HG02610 (cell line): ENCODE measurements around the gene SMAD6.

Experiments used
- ATAC-seq: cut with Tn5 transposase; IDR thresholded peaks from one replicate; pipeline ENCODE4 v1.9.1; 2021; ENCODE audit warnings: mild to moderate bottlenecking, moderate library complexity; ENCODE audit not compliant: unreplicated experiment

The SMAD6 gene

DNA sequence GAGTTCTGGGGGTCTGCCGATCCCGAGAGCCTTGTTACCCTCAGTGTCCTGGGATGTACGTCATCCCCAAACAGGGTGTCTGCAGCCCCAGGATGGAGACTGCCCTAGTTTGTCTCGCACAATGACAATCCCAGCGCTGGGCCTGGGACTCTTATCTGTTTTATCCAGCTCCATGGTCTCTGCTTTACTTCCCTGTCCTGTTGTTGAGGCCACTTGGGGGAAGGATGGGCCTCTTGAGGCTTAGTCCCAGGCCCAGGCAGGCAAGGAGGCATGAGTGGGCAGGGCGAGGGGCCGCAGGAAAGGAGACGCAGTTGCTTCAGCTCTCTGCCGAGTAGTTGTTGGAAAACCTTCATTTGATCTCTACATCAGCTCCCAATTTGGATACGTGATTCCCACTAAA, 17.4 kb downstream of the SMAD6 start:
- no peak for ATAC-seq

- no peak for ATAC-seq
Measured at GRCh38 chr15:66720206-66721010, 18.4 kb downstream of the SMAD6 start.

GRCh38 chr15:66721020-66721419, 19.0 kb downstream of the SMAD6 start:
- no peak for ATAC-seq

DNA sequence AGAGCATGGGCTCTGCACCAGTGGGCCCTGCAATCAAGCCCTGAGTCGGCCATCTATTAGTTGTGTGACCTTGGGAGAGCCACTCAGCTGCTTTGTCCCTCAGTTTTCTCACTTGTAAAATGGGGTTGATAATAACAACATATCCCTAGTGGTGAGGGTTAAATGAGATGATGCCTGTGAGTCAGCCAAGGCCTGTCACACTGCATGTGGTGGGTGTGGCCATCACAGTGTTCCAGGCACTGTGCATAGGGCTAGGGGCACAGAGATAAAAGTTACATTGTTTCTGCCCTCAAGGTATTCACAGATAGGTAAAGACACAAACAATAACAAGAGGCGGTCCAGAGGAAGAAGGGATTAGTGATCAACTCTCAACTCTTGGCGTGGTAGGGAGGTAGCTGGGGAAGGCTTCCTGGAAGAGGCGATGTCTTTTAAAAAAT, 19.5 kb downstream of the SMAD6 start:
- ATAC-seq, result no peak

DNA sequence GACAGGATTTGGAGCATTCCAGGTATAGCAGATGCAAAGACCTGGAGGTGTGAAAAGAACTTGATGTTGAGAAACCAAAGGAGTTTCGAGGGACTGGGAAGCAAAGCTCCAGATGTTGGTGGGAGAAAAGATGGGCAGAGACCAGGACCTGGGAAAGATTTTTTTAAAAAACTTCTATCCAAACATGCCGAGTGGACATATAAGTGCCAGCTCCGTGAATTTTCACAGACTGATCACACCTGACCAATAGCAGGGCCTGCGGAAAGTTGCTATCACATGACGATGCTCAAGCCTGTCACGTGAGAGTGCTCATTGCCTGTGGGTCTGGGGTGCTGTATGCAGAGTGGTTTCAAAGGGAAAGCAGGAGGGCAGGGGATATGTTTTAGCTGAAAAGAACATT, 19.9 kb downstream of the SMAD6 start:
- ATAC-seq, result no peak

DNA sequence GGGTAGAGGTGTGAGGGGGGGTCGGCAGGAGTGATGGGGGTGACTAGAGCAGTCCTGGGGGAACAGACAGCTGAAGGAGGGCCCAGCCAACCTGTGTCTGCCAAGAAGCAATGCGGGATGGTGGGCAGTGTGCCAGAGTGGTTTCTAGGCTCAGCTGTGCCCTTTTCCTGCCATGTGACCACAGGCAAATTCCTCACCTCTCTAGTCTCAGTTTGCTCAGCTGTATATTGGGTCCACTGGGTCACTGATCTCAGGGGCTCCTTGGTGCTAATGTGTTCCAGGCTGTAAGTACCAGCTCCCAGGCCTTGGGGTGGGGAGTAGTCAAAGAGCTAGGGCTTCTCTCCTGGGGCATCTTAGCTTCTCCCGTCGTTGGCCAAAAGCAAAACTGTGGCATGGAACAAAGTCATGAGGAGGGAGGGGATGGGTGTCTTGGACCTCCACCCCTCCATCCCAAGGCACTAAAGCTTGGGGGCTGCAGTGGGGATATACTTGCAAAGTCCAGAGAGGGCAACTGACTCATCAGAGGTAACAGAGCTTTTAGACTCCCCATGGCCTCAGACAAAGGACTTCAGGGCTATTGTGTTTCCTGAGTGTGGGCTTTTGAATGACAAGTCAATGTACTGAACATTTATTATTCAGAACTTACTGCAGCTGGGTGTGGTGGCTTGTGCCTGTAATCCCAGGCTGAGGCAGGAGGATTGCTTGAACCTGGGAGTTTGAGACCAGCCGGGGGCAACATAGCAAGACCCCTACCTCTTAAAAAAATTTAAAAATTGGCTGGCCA, 20.9 kb downstream of the SMAD6 start:
- ATAC-seq, result no peak

DNA sequence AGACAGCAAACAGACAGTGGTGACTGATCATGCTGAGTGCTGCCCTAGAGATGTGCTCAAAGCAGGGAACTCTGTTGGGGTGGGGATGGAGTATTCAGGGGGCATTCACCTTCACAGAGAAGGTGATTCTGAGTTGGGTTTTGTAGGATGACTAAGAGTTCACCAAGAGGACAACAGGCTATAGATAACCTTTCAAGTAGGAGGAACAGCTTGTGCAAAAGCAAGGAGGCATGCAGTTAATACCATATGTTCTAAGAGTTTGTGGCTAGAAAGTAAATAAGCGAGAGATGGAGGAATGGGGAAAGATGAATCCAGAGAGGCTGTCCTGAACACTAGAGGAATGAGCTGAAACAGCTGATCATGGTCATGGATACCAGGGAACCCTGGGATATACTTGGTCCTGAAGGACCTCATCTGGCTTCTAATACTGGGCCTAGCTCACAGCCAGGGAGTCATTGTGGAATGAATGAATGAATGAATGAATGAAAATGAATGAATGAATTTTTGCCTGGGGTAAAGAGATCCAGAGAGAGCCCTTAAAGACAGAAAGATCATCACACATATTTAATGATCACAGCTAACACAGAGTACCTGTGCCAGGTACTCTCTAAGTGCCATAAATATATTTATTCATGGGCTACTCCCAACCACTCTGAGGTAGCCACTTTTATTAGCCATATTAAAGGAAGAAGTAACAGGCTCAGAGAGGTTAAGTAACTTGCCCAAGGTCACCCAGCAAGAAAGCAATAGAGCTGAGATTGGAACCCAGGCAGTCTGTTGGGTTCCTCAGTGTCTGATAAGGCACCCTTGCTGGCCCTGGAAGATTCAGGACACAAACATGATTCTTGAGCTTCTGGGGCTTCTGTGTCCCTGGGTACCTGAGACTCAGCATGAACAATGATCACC, 22.0 kb downstream of the SMAD6 start:
- ATAC-seq, result no peak

DNA sequence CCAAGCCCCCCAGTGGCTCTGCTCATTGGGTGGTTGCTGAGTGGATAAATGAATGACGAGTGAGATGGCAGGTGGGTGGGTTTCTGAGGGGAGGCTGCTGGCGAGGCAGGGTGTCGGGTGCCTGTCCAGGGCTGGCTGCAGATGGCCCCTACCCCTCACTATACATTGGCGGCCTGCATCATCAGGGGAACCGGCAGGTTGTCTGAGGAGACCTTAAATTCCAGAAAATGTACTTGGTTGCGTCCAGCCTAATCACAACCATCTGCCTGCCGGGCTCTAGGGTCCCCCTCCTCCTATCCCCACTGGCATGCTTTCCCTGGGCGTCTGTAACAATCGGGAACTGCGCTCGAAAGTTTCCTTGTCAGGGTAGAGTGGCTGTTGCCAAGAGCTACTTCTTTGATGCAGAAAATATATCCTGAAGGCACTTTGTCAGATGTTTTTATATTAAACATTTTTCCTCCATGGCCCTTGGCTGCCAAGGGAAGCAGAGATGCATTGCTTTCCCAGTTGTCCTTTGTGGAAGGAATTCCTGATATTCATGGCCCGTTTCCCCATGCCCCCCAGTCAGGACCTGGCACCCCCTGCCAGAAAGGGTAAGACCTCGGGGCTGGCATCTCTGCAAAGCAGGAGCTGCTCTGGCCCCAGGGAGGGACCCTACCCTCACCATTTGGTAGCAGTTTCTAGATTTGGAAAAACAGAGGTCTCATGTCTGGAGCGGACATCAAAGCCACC, 22.9 kb downstream of the SMAD6 start:
- ATAC-seq, result no peak

DNA sequence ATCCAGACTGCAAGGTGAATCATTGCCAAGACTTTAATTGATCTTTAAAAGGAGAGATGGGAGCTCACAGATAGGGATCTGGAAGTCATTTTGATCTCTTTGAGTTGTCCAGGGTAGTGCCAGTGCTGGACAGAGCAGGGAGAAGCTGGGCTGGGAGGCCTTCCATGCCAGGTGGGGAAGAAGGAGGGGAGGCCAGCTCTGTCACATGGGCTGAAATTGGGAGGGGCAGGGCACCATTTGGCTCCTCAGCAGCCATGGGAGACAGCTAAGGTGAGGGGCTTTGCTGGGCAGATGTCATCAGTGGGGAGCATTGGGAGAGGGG, 23.4 kb downstream of the SMAD6 start:
- no peak for ATAC-seq

DNA sequence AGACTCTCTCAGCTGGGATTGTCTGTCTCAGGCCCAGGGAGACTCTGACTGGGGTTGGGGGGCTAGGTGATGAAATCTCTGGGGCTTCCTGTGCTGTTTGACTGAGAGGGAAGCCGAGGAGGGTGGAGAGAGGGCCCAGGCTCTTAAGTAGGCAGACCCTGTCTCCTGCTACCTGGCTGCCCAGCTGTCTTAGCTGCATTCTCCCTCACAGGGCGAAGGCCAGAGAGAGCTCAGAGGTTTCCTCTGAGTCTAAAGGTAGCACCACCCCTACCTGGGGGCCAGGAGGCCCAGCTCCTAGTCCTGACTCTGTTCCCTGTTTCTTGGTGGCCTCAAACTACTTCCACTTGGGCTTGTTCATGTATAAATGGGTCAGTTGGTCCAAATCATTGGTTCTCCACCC, 24.4 kb downstream of the SMAD6 start:
- no peak for ATAC-seq

GRCh38 chr15:66729331-66729951, 27.4 kb downstream of the SMAD6 start:
- no peak for ATAC-seq

- ATAC-seq, result no peak
Measured at GRCh38 chr15:66730168-66731021, 28.4 kb downstream of the SMAD6 start.

DNA sequence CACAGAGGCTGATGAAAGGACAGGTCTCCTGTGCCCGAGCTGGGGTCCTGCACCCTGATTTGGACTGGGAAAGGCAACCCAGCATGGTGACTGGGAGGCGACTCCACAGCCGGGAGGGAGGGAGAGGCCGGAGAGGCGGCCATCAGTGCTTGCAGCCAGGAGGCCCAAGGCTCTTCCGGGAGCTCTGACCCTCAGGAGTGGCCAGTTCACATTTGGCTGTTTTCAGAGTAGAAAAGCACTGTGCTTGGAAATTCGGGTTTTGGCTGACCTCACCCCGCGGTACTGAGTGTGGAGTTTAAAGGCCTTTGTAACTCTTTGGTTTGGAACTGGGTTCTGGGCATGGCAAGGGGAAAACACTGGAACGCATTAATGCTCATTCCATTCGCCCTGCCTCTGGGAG, 31.9 kb downstream of the SMAD6 start:
- no peak for ATAC-seq

GRCh38 chr15:66734961-66735908, 33.2 kb downstream of the SMAD6 start:
- no peak for ATAC-seq

DNA sequence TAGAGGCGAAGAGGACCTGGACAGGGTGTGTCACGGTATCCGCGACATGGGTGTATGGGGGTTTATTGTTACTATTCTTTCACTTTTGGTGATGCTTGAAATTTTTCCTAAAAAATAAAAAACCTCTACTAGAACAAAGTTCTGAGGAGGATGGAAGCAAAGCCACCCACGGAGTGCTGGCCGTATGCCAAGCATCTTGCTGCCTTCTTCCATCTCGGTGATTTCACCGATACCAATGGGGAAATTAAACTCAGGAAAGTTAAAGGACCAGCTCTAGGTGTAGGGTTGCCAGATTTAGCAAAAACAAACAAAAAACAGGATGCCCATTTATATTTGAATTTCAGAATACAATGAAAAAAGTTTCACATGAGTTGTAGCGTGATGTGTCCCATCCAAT, 33.9 kb downstream of the SMAD6 start:
- ATAC-seq, result no peak

DNA sequence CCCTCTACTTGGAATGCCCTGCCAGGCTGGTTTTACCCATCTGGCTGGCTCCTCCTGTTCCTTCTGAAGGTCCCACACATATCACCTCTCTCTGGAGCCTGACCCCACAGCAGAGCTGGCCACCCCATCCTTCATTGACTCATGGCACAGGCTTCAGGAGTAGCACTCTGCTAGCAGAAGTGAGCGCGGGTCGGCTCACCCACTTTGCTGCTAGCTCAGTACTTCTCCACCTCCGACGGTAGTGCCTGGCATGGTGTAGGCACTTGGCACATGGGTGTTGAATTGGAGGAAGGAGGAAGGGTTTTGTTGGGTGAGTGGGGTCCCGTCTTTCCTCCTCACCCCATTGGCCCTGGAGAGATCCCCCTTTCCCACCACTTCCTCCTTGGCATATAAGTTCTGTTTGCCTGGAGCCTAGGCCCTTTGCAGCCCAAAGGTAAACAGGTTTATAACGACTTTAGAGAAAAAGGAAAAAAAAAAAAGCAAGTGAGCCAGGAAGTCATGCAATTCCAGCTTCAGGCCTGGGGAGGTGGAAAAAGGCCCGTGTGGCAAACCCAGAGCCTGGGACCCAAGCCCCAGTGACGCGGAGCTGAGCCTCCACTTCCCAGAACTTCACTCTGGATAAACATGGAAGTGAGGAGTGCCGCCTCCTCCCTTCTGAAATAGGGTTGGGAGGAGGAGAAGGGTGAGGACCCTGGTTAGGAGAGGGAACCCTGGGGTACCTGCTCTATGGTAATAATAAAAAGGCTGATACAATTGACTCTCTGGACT, 35.4 kb downstream of the SMAD6 start:
- no peak for ATAC-seq

DNA sequence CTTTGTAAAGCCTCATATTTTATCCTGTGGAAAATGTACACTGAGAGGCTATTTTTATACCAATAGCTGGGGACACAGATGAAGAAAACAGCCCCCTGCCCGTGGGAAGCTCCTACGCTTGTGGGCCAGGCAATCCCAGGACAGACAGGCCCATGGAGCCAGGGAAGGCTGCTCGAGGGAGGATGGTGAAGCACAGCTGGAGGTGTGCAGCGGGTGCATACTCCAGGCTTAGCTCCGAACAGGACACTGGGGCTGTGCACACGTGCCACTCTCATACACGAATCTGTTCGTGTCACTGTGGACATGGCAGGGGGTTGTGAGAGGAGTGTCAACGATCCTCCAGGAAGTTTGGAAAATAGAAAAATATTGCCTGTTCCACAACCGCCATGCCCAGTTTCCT, 36.1 kb downstream of the SMAD6 start:
- ATAC-seq, result no peak

DNA sequence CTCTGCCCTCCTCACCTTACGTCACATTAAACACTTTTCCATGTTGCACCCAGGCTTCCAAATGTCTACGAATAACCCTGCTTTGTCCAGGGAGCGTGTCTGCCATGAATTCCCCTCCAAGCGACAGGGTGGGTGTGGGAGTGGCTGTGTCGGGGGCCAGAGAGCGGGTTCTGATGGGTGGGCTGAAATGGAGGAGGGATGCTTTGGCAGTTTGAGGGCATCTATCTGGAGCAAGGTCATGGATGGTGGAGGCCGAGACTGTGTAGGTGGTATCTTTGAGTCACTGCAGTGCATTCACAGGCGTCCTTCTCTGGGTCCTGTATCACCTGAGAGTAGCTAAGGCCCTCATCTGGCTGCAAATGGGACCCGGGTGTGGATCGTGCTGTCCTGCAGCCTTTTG, 36.6 kb downstream of the SMAD6 start:
- no peak for ATAC-seq
